ENCODE results near the gene LIMS4. TPM values are rescaled to one million over a fixed set of nuclear protein-coding genes. Genes with fewer than 3 reads are reported as not detected.
"Not testable (repeated sequence)": the region's sequence is repeated elsewhere in the genome, so short reads cannot be mapped to it uniquely, and the experiment has no call there.

Gene LIMS4
- polyA plus RNA-seq, 6 donors from 2014 or later = 0.58 to 1.6 (median 0.86) TPM

DNA sequence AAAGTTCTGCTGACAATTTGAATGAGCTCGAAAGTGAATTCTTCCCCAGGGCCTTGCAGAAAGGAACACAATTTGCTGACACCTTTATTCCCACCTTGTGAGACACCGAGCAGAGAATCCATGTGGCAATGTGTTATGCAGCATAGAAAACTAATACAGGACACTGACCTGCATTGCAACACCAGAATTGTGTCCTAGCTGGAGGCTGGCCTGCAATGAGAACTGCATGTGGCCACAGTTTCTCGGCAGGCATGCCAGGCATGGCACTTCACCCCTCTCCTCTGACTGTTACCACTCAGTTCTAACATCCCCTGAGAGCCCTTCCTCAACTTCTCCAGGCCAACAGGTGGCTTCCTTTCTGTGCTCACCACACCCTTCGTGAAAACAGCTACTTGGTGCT, 46.9 kb downstream of the LIMS4 start:
- ATAC-seq (ENCODE audit: low read depth in 2 of 2); H3K36me3 Mint-ChIP-seq; H3K4me1 Mint-ChIP-seq; H3K27ac Mint-ChIP-seq; DNase-seq; H3K27me3 Mint-ChIP-seq; H3K9me3 Mint-ChIP-seq; H3K4me3 Mint-ChIP-seq: not testable (repeated sequence)

GRCh38 chr2:110424421-110424820, 48.2 kb downstream of the LIMS4 start:
- H3K27ac Mint-ChIP-seq; DNase-seq; H3K4me1 Mint-ChIP-seq; H3K27me3 Mint-ChIP-seq; ATAC-seq (ENCODE audit: low read depth in 2 of 2); H3K9me3 Mint-ChIP-seq; H3K36me3 Mint-ChIP-seq; H3K4me3 Mint-ChIP-seq: not testable (repeated sequence)

- H3K9me3 Mint-ChIP-seq; H3K4me1 Mint-ChIP-seq; H3K36me3 Mint-ChIP-seq; H3K27me3 Mint-ChIP-seq; DNase-seq; H3K27ac Mint-ChIP-seq; H3K4me3 Mint-ChIP-seq; ATAC-seq (ENCODE audit: low read depth in 2 of 2): not testable (repeated sequence)
Measured at GRCh38 chr2:110423574-110423962, 49.0 kb downstream of the LIMS4 start.

DNA sequence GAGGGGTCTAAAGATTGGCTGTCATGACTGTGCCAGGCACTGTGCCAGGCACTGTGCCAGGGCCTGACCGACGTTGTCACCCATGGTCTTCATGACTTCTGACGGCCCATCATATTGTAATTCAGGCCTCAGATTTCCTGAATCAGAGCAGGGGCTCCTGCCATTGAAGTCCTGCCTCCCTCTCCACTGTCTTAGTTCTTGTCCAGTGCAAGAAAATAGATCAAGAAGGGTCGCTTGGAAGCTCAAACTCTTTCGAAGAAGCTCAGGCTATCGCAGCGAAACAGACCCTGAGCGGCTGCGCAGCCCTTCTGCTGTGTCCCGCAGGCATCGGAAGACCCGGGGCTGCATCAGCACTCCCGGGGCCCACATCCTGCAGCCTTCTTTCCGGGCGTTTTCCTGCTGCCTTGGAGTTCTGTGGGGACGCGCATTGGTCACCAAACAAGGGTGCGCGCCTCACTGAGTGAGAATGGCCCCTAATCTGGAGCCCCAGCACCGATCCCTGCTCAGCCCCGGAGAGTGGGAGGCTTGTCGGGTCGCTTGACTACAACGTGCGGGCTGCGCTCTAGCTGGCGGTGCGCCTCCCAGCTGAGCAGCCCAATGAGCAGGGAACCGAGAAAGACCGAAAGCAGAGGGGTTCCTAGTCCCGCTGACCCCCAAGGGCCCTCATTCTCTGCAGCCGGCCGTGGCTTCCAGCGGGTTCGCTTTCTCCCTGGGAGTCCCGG, 49.6 kb downstream of the LIMS4 start:
- H3K36me3 Mint-ChIP-seq; H3K4me1 Mint-ChIP-seq; DNase-seq; H3K27ac Mint-ChIP-seq; H3K4me3 Mint-ChIP-seq; H3K27me3 Mint-ChIP-seq; ATAC-seq (ENCODE audit: low read depth in 2 of 2); H3K9me3 Mint-ChIP-seq: not testable (repeated sequence)

DNA sequence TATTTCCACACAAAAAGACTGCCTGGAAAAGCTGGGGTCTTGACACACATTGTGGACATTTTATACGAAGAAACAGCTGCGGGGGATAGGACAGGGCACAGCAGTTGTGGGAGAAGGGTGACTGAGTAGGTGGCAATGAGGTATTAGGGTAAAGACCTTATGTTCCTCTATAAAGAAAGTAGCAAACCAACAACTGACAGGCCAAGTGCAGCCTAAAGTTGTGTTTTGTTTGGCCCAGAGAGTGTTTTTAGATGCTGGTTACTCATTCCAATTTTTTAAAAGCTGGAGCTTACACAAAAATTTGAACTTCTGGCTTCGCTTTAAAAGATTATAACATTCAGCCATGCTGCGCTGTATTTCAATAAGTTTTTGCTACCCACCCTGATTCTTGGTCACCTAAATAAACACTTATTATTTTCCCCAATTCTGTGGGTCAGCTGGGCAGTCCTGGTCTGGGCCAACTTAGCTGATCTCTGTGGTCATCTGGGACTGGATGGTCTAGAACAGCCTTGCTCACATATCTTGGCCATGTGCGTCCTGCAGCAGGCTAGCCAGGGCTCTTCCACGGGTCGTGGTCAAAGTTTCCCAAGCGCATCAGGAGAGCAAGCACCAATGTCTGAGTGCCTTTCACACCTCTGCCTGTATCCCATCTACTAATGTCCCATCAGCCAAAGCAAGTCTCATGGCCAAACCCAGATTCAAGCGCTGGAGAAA, 51.8 kb downstream of the LIMS4 start:
- DNase-seq; H3K27ac Mint-ChIP-seq; H3K4me3 Mint-ChIP-seq; H3K27me3 Mint-ChIP-seq; H3K4me1 Mint-ChIP-seq; H3K9me3 Mint-ChIP-seq; ATAC-seq (ENCODE audit: low read depth in 2 of 2); H3K36me3 Mint-ChIP-seq: not testable (repeated sequence)

DNA sequence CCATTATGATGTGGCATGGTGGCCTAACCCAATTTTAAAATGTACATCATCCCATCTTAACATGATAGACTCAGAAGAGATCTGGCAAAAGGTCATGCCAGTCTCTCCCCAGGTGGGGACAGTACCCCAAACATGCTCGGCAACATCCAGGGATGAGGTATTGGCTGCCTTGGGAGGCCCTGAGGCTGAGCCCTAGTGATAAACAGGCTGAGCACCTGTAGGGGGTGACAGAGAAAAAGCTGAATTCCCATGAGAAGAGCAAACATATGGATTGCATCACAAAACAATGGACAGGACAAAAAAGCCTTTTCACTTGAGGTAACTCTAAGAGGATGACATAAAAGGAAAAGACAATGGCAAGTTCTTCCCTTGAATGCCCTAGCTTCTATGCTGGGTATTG, 65.5 kb downstream of the LIMS4 start:
- DNase-seq; H3K4me3 Mint-ChIP-seq; H3K4me1 Mint-ChIP-seq; H3K9me3 Mint-ChIP-seq; H3K36me3 Mint-ChIP-seq; H3K27me3 Mint-ChIP-seq; H3K27ac Mint-ChIP-seq; ATAC-seq (ENCODE audit: low read depth in 2 of 2): not testable (repeated sequence)

DNA sequence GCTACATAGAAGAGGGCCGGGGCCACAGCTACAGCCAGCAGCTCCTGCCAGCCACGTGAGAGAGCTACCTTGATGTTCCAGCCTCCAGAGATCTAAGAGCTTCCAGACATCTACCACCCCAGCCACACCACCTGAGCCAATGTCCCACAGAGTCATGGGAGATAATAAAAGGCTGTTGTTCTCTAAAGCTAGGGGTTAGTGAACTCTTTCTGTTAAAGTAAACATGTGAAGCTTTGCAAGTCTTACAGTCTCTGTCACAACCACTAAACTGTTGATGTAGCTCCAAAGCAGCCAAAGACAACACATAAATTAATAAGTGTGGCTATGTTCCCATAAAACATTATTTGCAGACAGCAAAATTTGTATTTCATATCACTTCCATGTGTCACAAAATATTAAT, 67.6 kb downstream of the LIMS4 start:
- DNase-seq = not testable (repeated sequence)

GRCh38 chr2:110404246-110404645, 68.4 kb downstream of the LIMS4 start:
- H3K9me3 Mint-ChIP-seq; H3K27ac Mint-ChIP-seq; ATAC-seq (ENCODE audit: low read depth in 2 of 2); H3K36me3 Mint-ChIP-seq; H3K4me1 Mint-ChIP-seq; H3K4me3 Mint-ChIP-seq; H3K27me3 Mint-ChIP-seq; DNase-seq: not testable (repeated sequence)

More for the DNA sequence above, 67.6 kb downstream of the LIMS4 start:
- H3K27me3 Mint-ChIP-seq; ATAC-seq (ENCODE audit: low read depth in 2 of 2); H3K9me3 Mint-ChIP-seq; H3K36me3 Mint-ChIP-seq; H3K4me3 Mint-ChIP-seq; H3K4me1 Mint-ChIP-seq; H3K27ac Mint-ChIP-seq: not testable (repeated sequence)

DNA sequence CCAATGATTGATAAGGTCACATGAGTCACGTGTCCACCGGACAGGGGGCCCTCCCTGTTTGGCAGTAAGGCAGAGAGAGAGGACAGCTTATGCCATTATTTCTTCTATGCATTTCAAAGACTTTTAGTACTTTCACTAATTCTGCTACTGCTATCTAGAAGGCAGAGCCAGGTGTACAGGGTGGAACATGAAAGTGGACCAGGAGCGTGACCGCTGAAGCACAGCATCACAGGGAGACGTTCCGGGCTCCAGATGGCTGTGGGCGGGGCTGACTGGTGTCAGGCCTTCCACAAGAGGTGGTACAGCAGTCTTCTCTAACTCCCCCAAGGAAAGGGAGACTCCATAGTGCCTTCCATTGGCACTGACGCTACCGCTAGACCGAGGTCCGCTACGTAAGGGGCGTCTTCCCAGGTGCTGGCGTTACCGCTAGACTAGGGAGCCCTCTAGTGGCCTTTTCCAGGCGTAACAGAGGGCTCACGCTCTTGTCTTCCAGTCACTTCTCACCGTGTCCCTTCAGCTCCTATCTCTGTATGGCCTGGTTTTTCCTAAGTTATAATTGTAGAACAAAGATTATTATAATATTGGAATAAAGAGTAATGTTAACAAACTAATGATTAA, 71.5 kb downstream of the LIMS4 start:
- not testable (repeated sequence) for H3K27me3 Mint-ChIP-seq, H3K27ac Mint-ChIP-seq, H3K4me1 Mint-ChIP-seq, H3K9me3 Mint-ChIP-seq, H3K4me3 Mint-ChIP-seq, H3K36me3 Mint-ChIP-seq, DNase-seq
- ATAC-seq (ENCODE audit: low read depth in 2 of 2) = peak; percentile 35 to 59

- not testable (repeated sequence) for ATAC-seq (ENCODE audit: low read depth in 2 of 2); H3K4me1 Mint-ChIP-seq; H3K4me3 Mint-ChIP-seq; H3K27me3 Mint-ChIP-seq; H3K27ac Mint-ChIP-seq; H3K9me3 Mint-ChIP-seq; DNase-seq; H3K36me3 Mint-ChIP-seq
Measured at GRCh38 chr2:110399378-110399777, 73.2 kb downstream of the LIMS4 start.

- H3K4me3 Mint-ChIP-seq, H3K27ac Mint-ChIP-seq, H3K36me3 Mint-ChIP-seq: not testable (repeated sequence)
Measured at GRCh38 chr2:110395990-110396389, 76.6 kb downstream of the LIMS4 start.

More at GRCh38 chr2:110395990-110396389, 76.6 kb downstream of the LIMS4 start:
- H3K4me1 Mint-ChIP-seq; ATAC-seq (ENCODE audit: low read depth in 2 of 2); DNase-seq; H3K27me3 Mint-ChIP-seq; H3K9me3 Mint-ChIP-seq: not testable (repeated sequence)

Measured in naive B cell (primary cell).